Measurements from ENCODE around the gene SAP30BP.

The SAP30BP gene

GRCh38 chr17:75755990-75756389 lies 88.9 kb downstream of the SAP30BP start:
- no peak for DNase-seq (ENCODE audit: low read depth in 1 of 2, low spot score in 1 of 2)

DNA sequence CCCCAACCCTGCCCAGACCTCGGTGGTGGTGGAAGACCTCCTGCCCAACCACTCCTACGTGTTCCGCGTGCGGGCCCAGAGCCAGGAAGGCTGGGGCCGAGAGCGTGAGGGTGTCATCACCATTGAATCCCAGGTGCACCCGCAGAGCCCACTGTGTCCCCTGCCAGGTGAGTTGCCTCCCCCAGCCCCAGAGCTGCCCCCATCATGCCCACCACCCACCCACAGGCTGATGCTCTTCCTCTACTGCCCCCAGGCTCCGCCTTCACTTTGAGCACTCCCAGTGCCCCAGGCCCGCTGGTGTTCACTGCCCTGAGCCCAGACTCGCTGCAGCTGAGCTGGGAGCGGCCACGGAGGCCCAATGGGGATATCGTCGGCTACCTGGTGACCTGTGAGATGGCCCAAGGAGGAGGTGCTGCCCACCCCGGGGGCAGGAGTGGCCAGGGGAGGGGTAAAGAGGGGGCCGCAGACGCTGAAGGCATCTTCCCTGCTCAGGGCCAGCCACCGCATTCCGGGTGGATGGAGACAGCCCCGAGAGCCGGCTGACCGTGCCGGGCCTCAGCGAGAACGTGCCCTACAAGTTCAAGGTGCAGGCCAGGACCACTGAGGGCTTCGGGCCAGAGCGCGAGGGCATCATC lies 89.4 kb downstream of the SAP30BP start:
- DNase-seq (ENCODE audit: low read depth in 1 of 2, low spot score in 1 of 2) = no peak

GRCh38 chr17:75757086-75757681 lies 90.0 kb downstream of the SAP30BP start:
- DNase-seq (ENCODE audit: low read depth in 1 of 2, low spot score in 1 of 2) = no peak
